SU-DHL-6 (cell line): Measurements from ENCODE around the gene SETD5.

ENCODE experiments used
- EZH2phosphoT487 ChIP-seq: fragments of 200-600 bp; sonication (generic), shearing (Covaris generic); conservative IDR thresholded peaks from 2 replicates; pipeline ENCODE4 v1.6.1; 2018; ENCODE audit warnings: mild to moderate bottlenecking, antibody characterized with exemption, low read length, moderate library complexity, mixed read lengths
- TF ChIP-seq, protein P1 (sequence below): fragments of 200-600 bp; sonication (generic); IDR thresholded peaks from one replicate; pipeline ENCODE4 v1.5.1; 2017; ENCODE audit warnings: antibody characterized with exemption, mild to moderate bottlenecking, low read length, moderate library complexity; ENCODE audit not compliant: insufficient read depth, poor library complexity, severe bottlenecking

DNA sequence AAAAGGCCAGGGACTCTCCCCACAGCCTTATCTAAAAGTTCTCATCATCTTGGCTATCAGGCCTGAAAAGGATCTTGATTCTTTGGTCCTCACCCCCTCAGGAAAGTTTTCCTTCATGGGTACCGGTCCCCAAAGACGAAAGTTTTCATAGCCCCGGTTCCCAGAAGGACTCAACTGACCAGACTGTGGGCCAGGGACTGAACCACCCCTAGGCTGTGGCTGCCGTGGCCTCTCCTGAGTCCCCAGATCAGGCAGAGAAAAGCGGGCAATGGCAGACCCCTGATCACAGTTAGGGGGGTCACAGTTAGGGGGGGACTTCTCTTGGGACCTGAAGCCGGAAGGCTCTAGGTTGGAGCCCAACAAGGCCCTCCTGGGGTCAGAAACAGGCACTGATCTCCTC lies 101.4 kb downstream of the SETD5 start:
- TF ChIP-seq, protein P1, sequence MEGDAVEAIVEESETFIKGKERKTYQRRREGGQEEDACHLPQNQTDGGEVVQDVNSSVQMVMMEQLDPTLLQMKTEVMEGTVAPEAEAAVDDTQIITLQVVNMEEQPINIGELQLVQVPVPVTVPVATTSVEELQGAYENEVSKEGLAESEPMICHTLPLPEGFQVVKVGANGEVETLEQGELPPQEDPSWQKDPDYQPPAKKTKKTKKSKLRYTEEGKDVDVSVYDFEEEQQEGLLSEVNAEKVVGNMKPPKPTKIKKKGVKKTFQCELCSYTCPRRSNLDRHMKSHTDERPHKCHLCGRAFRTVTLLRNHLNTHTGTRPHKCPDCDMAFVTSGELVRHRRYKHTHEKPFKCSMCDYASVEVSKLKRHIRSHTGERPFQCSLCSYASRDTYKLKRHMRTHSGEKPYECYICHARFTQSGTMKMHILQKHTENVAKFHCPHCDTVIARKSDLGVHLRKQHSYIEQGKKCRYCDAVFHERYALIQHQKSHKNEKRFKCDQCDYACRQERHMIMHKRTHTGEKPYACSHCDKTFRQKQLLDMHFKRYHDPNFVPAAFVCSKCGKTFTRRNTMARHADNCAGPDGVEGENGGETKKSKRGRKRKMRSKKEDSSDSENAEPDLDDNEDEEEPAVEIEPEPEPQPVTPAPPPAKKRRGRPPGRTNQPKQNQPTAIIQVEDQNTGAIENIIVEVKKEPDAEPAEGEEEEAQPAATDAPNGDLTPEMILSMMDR: no peak
- TF ChIP-seq EZH2phosphoT487: no peak
